22Rv1 (cell line): ENCODE data around the gene PIRT.

Experiments
- ZFX ChIP-seq: fragments of 450-650 bp; IDR thresholded peaks from 2 replicates; pipeline ENCODE4 v1.6.1; 2017; ENCODE audit warnings: antibody characterized with exemption, borderline replicate concordance
- TF ChIP-seq, protein P1 (sequence below): fragments of 450-650 bp; IDR thresholded peaks from 2 replicates; pipeline ENCODE4 v1.5.1; 2017; ENCODE audit warnings: mild to moderate bottlenecking

DNA sequence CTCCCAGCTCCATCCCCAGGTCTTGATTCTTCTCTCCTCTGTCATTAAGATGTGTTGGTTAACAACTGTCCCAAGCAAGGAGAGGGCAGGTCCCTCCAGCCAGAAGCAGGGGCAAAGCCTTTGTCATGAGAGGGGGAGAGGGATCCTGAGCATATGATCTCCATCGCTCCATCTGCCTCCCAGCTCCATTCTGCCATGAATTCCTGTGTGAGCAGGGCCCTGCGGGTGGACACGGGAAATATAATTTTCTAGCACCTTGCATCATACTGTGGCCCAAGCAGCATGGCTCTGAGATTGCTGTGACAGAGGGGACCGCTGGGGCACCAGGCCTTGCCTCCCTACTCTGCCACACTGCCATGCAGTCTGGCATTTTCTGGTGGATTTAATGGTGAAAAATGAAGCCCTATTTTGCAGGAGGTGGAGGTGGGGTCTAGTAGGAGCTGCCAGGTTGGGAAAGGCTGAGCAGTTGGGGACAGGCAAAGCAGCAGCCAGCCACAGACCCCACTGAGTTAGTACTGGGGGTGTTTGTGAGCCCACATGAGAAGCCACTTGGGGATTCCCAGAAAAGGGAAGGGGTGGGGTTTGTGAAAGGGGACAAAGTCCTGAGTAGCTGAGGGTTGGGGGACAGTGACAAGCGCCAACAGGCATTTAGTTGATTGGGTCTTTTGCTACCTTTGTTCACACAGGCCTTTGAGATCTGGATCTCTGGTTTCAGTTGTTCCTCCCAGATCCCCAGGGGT is 50.4 kb downstream of the PIRT start:
- TF ChIP-seq, protein P1, sequence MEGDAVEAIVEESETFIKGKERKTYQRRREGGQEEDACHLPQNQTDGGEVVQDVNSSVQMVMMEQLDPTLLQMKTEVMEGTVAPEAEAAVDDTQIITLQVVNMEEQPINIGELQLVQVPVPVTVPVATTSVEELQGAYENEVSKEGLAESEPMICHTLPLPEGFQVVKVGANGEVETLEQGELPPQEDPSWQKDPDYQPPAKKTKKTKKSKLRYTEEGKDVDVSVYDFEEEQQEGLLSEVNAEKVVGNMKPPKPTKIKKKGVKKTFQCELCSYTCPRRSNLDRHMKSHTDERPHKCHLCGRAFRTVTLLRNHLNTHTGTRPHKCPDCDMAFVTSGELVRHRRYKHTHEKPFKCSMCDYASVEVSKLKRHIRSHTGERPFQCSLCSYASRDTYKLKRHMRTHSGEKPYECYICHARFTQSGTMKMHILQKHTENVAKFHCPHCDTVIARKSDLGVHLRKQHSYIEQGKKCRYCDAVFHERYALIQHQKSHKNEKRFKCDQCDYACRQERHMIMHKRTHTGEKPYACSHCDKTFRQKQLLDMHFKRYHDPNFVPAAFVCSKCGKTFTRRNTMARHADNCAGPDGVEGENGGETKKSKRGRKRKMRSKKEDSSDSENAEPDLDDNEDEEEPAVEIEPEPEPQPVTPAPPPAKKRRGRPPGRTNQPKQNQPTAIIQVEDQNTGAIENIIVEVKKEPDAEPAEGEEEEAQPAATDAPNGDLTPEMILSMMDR, result no peak
- no peak for TF ChIP-seq ZFX
